Mesenchymal stem cell (in vitro differentiated cells and primary cell): Measurements from ENCODE around the gene TTC7B.

ENCODE experiments used
- DNase-seq: peaks from one replicate; pipeline ENCODE4 v3.0.0-alpha.2; 2013
- H2AFZ ChIP-seq: one replicate; pipeline ENCODE4 v1.6.1; 2013; ENCODE audit warnings: low read depth, mild to moderate bottlenecking, control low read depth, inconsistent platforms, low read length, moderate library complexity
- H2AK5ac ChIP-seq: 2 replicates; pipeline ENCODE4 v1.6.1; 2013; ENCODE audit warnings: low read length, moderate library complexity, mild to moderate bottlenecking, inconsistent platforms; ENCODE audit not compliant: severe bottlenecking
- H2BK120ac ChIP-seq: one replicate; pipeline ENCODE4 v1.6.1; 2013; ENCODE audit warnings: low read depth, mild to moderate bottlenecking, inconsistent platforms, low read length, moderate library complexity
- H2BK12ac ChIP-seq, 2 experiments: one replicate each; pipeline ENCODE4 v1.6.1; 2013; ENCODE audit warnings: inconsistent platforms in 2 of 2, low read length in 2 of 2, mild to moderate bottlenecking in 2 of 2, moderate library complexity in 2 of 2, control low read depth in 1 of 2
- H2BK15ac ChIP-seq: one replicate; pipeline ENCODE4 v1.6.1; 2013; ENCODE audit warnings: mild to moderate bottlenecking, low read depth, inconsistent platforms; ENCODE audit not compliant: poor library complexity, severe bottlenecking
- H2BK5ac ChIP-seq: 2 replicates; pipeline ENCODE4 v1.6.1; 2013; ENCODE audit warnings: low read depth, mild to moderate bottlenecking, low read length, control low read depth, inconsistent platforms; ENCODE audit not compliant: poor library complexity, severe bottlenecking
- H3K14ac ChIP-seq, 2 experiments: one replicate each; pipeline ENCODE4 v1.6.1; 2013; ENCODE audit warnings: inconsistent platforms in 2 of 2, low read length in 2 of 2, control low read depth in 1 of 2, mild to moderate bottlenecking in 1 of 2, moderate library complexity in 1 of 2
- H3K18ac ChIP-seq, 2 experiments: one replicate each; pipeline ENCODE4 v1.6.1; 2013; ENCODE audit warnings: inconsistent platforms in 2 of 2, low read length in 2 of 2, control low read depth in 1 of 2, low read depth in 1 of 2, mild to moderate bottlenecking in 1 of 2
- H3K23ac ChIP-seq, 2 experiments: one replicate each; pipeline ENCODE4 v1.6.1; 2013; ENCODE audit warnings: inconsistent platforms in 2 of 2, low read length in 2 of 2, mild to moderate bottlenecking in 2 of 2, moderate library complexity in 2 of 2, control low read depth in 1 of 2
- H3K27ac ChIP-seq: 2 replicates; pipeline ENCODE4 v1.5.1; 2013; ENCODE audit warnings: mild to moderate bottlenecking, moderate library complexity, low read length, control low read depth, inconsistent platforms; ENCODE audit not compliant: poor library complexity, severe bottlenecking
- H3K27me3 ChIP-seq, 2 experiments: 2 replicates each; pipeline versions ENCODE4 v1.6.1 to v1.7.0; 2013; ENCODE audit warnings: low read length in 2 of 2, mild to moderate bottlenecking in 2 of 2, moderate library complexity in 2 of 2, control low read depth in 1 of 2, inconsistent platforms in 1 of 2; ENCODE audit not compliant: control insufficient read depth in 1 of 2, insufficient read depth in 1 of 2
- H3K36me3 ChIP-seq, 2 experiments: 2 replicates each; pipeline versions ENCODE4 v1.6.1 to v1.7.0; 2013; ENCODE audit warnings: low read length in 2 of 2, control low read depth in 1 of 2, inconsistent platforms in 1 of 2, low read depth in 1 of 2, mild to moderate bottlenecking in 1 of 2; ENCODE audit not compliant: insufficient read depth in 2 of 2, control insufficient read depth in 1 of 2
- H3K4ac ChIP-seq, 2 experiments: one replicate each; pipeline ENCODE4 v1.6.1; 2013; ENCODE audit warnings: inconsistent platforms in 2 of 2, low read length in 2 of 2, mild to moderate bottlenecking in 2 of 2, moderate library complexity in 2 of 2, control low read depth in 1 of 2, low read depth in 1 of 2
- H3K4me1 ChIP-seq: 2 replicates; pipeline ENCODE4 v1.6.1; 2013; ENCODE audit warnings: low read depth, low read length, control low read depth; ENCODE audit not compliant: control insufficient read depth, insufficient read depth
- H3K4me2 ChIP-seq: 2 replicates; pipeline ENCODE4 v1.6.1; 2013; ENCODE audit warnings: low read length, mild to moderate bottlenecking, inconsistent platforms; ENCODE audit not compliant: poor library complexity, severe bottlenecking
- H3K4me3 ChIP-seq, 2 experiments: 2 replicates each; pipeline versions ENCODE4 v1.5.1 to v1.7.0; 2013; ENCODE audit warnings: low read length in 2 of 2, mild to moderate bottlenecking in 2 of 2, control low read depth in 1 of 2, low read depth in 1 of 2; ENCODE audit not compliant: insufficient read depth in 1 of 2
- H3K79me1 ChIP-seq: replicated peaks from 2 replicates; pipeline ENCODE4 v1.6.1; 2013; ENCODE audit warnings: mild to moderate bottlenecking, control low read depth, low read length, inconsistent platforms; ENCODE audit not compliant: poor library complexity, severe bottlenecking
- H3K9ac ChIP-seq: 2 replicates; pipeline ENCODE4 v1.7.0; 2013; ENCODE audit warnings: mild to moderate bottlenecking, low read length, moderate library complexity
- H3K9me3 ChIP-seq: 2 replicates; pipeline ENCODE4 v1.7.0; 2013; ENCODE audit warnings: mild to moderate bottlenecking, low read length; ENCODE audit not compliant: control insufficient read depth
- H4K8ac ChIP-seq: one replicate; pipeline ENCODE4 v1.6.1; 2013; ENCODE audit warnings: inconsistent platforms, mild to moderate bottlenecking, low read length, moderate library complexity
- H4K91ac ChIP-seq: one replicate; pipeline ENCODE4 v1.6.1; 2013; ENCODE audit warnings: mild to moderate bottlenecking, low read length, inconsistent platforms
- WGBS: methylation state at CpG from one replicate; pipeline ENCODE4 v1.1.7; 2013; ENCODE audit warnings: mixed read lengths; 5-methylcytosine and 5-hydroxymethylcytosine counted together

TTC7B gene

DNA sequence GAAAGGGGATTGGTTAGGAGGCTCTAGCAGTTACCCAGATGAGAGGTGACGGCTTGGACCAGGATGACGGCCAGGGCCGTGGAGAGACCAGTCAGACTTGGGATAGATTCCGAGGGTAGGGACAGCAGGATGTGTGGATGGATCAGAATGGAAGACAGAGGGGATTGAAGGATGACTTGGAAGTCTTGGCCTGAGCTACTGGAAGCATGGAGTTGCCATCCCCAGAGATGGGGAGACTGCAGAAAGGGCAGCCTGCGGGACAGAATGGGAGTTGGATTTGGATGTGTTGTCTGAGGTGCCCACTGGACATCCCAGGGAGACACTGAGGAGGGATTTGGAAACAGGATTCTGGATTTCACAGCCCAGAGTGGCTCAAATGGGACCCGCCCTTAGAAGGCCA lies 317.1 kb downstream of the TTC7B start:
- Histone ChIP-seq H3K9me3 (no peaks in the 10 kb centered on the region), H3K27me3 (peaks cover 27 to 45% of the 10 kb centered on the region in 2 experiments), H4K91ac (no peak overlapping the region), H2BK120ac (no peak overlapping the region), H4K8ac (no peak overlapping the region), H3K27ac (no peak overlapping the region), H3K4me3 (no peak overlapping the region), H3K23ac (no peak overlapping the region), H3K79me1 (no peaks in the 10 kb centered on the region), H2BK5ac (no peak overlapping the region), H2AK5ac (no peak overlapping the region), H3K14ac (no peak overlapping the region), H3K9ac (no peak overlapping the region), H2BK12ac (no peak overlapping the region), H2AFZ (no peak overlapping the region), H3K4me2 (no peak overlapping the region), H2BK15ac (no peak overlapping the region), H3K36me3 (no peaks in the 10 kb centered on the region), H3K18ac (no peak overlapping the region), H3K4me1 (peaks cover 9% of the 10 kb centered on the region), H3K4ac (no peak overlapping the region)
- no peak for DNase-seq
- WGBS: 76% methylated on average over 6 of the region's 6 CpGs

DNA sequence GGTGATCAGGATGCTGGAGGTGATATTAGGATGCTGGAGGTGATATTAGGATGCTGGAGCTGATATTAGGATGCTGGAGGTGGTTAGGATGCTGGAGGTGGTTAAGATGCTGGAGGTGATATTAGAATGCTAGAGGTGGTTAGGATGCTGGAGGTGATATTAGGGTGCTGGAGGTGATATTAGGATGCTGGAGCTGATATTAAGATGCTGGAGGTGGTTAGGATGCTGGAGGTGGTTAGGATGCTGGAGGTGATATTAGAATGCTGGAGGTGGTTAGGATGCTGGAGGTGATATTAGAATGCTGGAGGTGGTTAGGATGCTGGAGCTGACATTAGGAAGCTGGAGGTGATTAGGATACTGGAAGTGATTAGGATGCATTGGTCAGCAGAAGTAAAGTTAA lies 318.0 kb downstream of the TTC7B start:
- Histone ChIP-seq H4K8ac (no peak overlapping the region), H3K14ac (no peak overlapping the region), H3K4ac (no peak overlapping the region), H3K9ac (no peak overlapping the region), H2BK12ac (no peak overlapping the region), H2AK5ac (no peak overlapping the region), H3K36me3 (no peaks in the 10 kb centered on the region), H4K91ac (no peak overlapping the region), H3K4me3 (no peak overlapping the region), H3K4me2 (no peak overlapping the region), H3K23ac (no peak overlapping the region), H2BK120ac (no peak overlapping the region), H3K27ac (no peak overlapping the region), H3K79me1 (no peaks in the 10 kb centered on the region), H3K4me1 (peaks cover 9% of the 10 kb centered on the region), H2BK15ac (no peak overlapping the region), H2AFZ (no peak overlapping the region), H3K18ac (no peak overlapping the region), H2BK5ac (no peak overlapping the region), H3K27me3 (peaks cover 24 to 39% of the 10 kb centered on the region in 2 experiments), H3K9me3 (no peaks in the 10 kb centered on the region)
- no peak for DNase-seq

DNA sequence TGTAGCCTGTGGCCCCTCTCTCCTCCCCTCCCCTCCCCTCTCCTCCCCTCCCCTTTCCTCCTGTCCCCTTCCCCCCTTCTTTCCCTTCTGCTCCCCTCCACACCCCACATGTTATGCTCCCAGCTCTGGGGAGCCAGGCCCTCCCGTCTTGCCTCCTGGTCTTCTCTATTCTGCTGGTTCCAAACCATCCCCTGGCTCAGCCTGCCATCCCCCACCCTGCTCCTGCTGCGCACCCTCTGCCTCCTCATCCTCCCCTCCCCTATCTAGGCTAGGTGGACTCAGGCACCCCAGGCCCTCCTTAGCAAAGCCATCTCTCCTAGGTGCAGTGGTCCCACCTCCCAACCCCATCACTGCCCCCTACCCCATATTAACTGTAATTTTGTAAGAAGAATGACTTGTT lies 319.9 kb downstream of the TTC7B start:
- 74% methylated on average over 2 of the region's 2 CpGs for WGBS
- no peak overlapping the region for H2AK5ac ChIP-seq
- H3K9ac ChIP-seq: no peak overlapping the region
- no peaks in the 10 kb centered on the region for H3K79me1 ChIP-seq
- peaks cover 17 to 24% of the 10 kb centered on the region in 2 experiments for H3K27me3 ChIP-seq
- no peak overlapping the region for H3K4ac ChIP-seq
- no peaks in the 10 kb centered on the region for H3K9me3 ChIP-seq
- H3K4me3 ChIP-seq: no peak overlapping the region
- H3K4me2 ChIP-seq: no peak overlapping the region
- H3K14ac ChIP-seq: no peak overlapping the region
- H2BK12ac ChIP-seq: no peak overlapping the region
- H3K4me1 ChIP-seq: peaks cover 4% of the 10 kb centered on the region
- H3K18ac ChIP-seq: no peak overlapping the region
- no peak overlapping the region for H4K91ac ChIP-seq
- no peak overlapping the region for H3K23ac ChIP-seq
- no peak overlapping the region for H2AFZ ChIP-seq
- no peak for DNase-seq
- H3K36me3 ChIP-seq: no peaks in the 10 kb centered on the region
- no peak overlapping the region for H2BK120ac ChIP-seq
- no peak overlapping the region for H3K27ac ChIP-seq
- H4K8ac ChIP-seq: no peak overlapping the region
- H2BK5ac ChIP-seq: no peak overlapping the region
- no peak overlapping the region for H2BK15ac ChIP-seq

DNA sequence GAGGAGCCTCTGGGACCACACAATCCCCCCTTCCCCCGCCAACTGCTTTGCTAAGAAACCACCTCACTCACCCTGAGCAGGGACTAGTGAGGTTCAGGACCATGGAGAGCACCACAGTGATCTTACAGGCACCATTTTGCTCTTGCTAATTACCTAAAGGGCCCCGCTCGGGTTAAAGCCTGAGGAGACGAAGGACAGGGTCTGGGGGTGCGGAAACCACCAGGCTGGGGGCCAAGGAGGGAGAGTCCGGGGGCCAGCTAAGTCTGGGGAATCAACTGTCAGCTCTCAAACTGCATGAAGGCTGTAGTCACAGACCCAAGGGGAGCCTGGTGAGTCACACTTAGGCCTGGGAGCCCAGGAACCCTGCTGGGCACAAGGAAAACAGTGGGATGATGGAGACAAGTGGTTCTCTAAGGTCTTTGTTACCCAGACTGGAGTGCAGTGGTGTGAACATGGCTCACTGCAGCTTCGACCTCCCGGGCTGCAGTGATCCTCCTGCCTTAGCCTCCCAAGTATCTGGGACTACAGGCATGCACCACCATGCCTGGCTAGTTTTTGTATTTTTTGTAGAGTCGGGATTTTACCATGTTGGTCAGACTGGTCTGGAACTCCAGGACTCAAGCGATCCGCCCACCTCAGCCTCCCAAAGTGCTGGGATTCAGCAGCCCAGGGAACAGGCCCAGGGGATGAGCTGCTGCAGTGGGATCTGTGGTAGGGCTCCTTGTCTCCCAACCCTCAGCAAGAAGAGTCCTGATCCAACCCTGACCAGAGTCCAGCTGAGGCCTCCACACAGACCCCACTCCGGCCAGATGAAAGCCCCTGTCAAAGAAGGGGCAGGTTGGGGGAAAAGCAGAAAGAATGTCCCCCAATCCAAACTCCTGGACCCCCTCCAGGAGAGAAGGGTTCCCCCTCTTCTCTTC lies 320.6 kb downstream of the TTC7B start:
- Histone ChIP-seq H4K8ac (no peak overlapping the region), H3K4ac (no peak overlapping the region), H3K27me3 (peaks cover 18 to 27% of the 10 kb centered on the region in 2 experiments), H2BK5ac (no peak overlapping the region), H3K23ac (no peak overlapping the region), H3K27ac (no peak overlapping the region), H3K4me1 (peaks cover 4% of the 10 kb centered on the region), H2BK15ac (no peak overlapping the region), H3K9ac (no peak overlapping the region), H3K18ac (no peak overlapping the region), H2BK120ac (no peak overlapping the region), H3K4me3 (no peak overlapping the region), H2AFZ (no peak overlapping the region), H3K4me2 (no peak overlapping the region), H2AK5ac (no peak overlapping the region), H3K14ac (no peak overlapping the region), H3K79me1 (no peaks in the 10 kb centered on the region), H3K36me3 (no peaks in the 10 kb centered on the region), H3K9me3 (no peaks in the 10 kb centered on the region), H2BK12ac (no peak overlapping the region), H4K91ac (no peak overlapping the region)
- DNase-seq: peak; percentile 75
- WGBS: 54% methylated on average over 11 of the region's 12 CpGs
